ENCODE data around the gene USP6NL.

USP6NL gene

DNA sequence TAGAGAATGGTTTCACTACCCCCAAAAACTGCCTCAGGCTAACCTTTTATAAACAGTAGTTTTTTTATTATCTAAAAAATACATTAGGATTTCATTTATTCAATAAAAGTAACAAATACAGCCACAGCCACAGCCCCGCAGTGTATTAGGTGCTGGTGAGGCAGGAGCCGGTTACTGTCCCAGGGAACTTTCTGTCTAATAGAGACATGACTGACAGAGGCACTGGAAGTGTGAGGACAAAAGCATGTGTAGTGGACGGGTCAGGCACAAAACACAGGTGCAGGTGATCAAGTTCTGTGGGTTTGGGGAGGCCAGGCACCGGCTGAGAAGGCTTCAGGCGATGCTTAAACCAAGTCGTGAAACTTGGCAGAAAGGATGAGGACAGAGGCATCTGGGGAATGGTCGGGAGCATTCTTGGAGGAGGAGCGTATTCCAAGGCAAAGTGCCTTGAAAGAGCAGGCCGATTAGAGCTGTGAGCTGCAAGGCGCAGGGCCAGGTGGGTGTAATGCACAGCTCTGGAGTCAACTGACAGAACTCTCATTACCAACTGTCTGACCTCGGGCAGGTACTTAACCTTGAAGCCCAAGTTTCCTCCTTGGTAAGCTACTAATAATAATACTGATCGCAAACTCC is 138.2 kb downstream of the USP6NL start:
- DNase-seq, result no peak

DNA sequence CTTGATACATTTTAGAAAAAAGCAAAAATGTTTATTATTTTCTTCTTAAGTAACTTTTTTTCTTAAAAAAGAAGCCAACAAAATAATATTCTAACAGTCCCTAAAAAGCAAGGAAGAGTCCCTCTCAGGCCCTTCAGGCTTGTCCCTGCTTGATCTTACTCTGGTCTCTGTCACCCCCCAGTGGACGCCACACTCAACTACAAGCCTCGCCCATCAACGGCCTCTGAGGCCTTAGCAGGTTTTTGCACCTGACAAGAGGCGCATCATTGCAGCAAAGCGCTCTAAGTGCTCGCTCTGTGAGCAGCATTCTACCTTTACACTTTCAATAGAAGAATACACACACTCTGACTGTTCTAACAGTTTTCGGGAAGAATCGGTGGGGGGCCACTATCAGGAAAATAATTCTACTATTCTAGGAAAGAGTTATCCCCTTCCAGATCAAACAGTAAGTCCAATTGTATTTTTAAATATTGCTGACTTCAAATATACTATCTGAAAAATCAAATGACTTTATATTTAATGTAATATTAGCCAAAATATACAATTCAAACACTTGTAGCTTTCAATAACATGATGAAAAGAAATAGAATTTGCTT is 139.2 kb downstream of the USP6NL start:
- peak; percentile 60 to 61 for DNase-seq

- DNase-seq, result no peak
These were observed 141.7 kb downstream of the USP6NL start for GRCh38 chr10:11469575-11470391.

DNA sequence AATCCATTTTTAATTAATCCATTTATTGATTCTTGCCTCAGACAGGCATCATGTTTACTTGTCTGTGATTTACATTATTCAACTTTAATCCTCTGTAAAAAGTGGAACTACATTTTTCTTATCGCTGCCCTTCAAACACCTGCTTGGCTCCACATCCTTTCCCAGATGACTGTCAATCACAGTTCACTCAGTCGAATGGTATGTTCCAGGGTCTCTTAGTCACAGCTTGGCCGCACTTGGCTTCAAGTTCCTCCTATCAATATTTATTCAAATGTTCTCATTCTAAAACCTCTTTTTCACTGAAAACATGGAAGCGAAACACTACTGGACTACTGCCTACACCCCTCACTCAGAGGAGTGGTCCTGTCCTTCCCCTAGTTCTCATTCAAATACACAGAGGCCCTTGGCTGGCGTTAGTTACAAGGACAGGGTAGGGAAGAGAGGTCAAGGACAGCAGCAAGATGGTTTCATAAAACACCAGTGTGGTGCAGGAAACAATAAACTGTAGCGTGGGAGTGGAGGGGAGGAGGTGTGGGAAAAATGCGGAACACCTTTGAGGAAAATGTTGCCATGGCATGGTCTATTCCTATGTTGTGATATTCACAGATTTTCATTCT is 143.2 kb downstream of the USP6NL start:
- DNase-seq, result no peak

GRCh38 chr10:11465406-11465805 is 146.0 kb downstream of the USP6NL start:
- DNase-seq, result no peak

DNA sequence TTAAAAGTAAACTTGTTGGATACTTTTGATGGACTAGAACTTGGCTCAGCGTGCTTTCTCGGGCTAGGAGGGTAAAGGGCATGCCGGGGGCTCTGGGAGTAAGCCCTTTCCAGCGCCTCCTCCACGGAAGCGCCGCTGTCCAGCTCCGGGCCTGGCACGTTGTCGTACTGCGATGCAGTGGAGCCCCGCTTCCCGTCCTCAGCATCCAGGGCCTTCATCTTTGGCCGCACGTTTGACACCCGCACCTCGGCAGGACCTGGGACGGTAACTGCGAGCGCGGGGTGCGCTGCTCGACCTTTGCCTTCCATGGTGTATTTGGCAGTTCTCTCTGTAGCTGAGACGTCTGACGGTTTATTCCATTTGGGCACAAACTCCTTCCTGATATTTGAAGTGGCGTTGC is 148.3 kb downstream of the USP6NL start:
- DNase-seq, result no peak

GRCh38 chr10:11462071-11462470 is 149.4 kb downstream of the USP6NL start:
- DNase-seq, result no peak

GRCh38 chr10:11457336-11457735 is 154.1 kb downstream of the USP6NL start:
- DNase-seq, result no peak

GRCh38 chr10:11454958-11455566 is 156.4 kb downstream of the USP6NL start:
- DNase-seq, result no peak

DNA sequence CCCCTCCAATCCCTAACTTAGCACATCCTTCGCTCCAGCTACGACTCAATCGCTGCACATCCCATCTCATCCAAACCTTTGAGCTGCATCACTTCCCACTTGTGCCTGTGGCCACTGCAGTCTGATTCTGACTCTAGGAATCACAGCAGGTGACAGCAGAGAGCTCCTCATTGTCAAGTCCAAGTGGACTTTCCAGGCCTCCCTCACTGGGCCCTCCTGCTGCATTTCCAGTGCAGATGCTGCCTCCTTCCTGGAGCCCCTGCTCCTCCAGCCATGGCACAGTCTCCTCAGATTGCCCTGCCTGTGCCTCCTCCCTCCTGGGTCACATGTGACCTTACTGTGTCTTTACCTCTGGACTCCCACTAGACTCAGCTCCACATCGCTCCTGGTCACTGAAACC is 157.3 kb downstream of the USP6NL start:
- DNase-seq, result no peak

- no peak for DNase-seq
These were observed 159.7 kb downstream of the USP6NL start for GRCh38 chr10:11451640-11452260.

DNA sequence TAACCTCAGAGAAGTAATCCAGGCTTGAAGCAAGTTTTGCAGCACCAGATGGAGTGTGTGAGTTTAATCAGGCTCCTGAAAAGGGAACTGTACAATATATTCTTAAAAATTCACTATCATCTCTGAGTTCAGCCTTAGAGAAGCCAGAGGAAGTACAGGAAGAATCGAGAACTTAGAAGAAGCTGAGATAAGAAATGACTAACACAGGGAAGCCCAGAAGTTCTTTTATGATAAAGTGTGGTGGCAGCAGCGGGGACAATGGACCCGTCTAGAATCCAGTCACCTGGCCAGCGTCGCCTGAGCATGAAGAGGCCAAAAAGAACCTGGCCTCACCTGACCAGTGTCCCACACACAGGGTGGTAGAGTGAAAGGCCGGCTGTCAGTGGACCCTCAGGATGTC is 161.0 kb downstream of the USP6NL start:
- no peak for DNase-seq

GRCh38 chr10:11449761-11450160 is 161.7 kb downstream of the USP6NL start:
- no peak for DNase-seq

- no peak for DNase-seq
These were observed 162.8 kb downstream of the USP6NL start for GRCh38 chr10:11448545-11449244.

GRCh38 chr10:11448190-11448544 is 163.3 kb downstream of the USP6NL start:
- no peak for DNase-seq

DNA sequence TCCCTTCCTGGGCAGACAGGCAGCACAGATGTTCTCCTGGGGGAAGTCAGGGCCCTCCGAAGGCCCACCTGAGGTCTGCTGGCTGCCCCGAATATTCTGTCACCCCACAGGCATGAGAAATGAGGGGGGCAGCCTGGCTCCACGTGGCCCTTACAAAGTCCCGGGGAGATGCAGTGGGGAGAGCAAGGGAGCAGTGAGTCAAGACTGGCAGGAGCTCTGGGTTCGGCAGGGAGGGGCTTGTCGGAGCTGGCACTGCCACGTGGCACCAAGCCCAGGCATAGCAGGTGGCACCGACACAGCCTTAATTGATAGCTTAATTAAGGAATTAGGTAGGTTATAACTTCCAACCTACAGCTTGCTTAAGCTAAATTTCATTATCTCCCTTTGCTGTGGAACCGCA is 163.9 kb downstream of the USP6NL start:
- DNase-seq, result no peak

- no peak for DNase-seq
These were observed 164.6 kb downstream of the USP6NL start for GRCh38 chr10:11446864-11447263.

DNA sequence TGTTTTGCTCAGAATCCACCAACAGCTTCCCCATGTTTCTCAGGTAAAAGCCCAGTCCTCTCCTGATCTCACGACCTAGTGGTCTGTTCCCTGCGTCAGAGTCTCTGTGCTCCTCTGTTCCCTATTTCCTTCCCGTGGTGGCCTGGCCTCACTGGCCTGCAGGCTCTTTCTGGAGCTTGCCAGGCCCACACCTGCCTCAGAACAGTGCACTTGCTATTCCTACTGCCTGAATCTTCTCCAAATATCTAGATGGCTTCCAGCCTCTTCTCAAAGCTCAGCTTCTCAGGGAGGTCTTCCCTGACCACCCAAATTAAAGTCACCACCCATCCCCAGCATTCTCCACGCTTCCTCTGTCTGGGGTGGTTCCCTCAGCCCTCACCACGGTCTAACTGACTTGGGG is 165.3 kb downstream of the USP6NL start:
- no peak for DNase-seq

DNA sequence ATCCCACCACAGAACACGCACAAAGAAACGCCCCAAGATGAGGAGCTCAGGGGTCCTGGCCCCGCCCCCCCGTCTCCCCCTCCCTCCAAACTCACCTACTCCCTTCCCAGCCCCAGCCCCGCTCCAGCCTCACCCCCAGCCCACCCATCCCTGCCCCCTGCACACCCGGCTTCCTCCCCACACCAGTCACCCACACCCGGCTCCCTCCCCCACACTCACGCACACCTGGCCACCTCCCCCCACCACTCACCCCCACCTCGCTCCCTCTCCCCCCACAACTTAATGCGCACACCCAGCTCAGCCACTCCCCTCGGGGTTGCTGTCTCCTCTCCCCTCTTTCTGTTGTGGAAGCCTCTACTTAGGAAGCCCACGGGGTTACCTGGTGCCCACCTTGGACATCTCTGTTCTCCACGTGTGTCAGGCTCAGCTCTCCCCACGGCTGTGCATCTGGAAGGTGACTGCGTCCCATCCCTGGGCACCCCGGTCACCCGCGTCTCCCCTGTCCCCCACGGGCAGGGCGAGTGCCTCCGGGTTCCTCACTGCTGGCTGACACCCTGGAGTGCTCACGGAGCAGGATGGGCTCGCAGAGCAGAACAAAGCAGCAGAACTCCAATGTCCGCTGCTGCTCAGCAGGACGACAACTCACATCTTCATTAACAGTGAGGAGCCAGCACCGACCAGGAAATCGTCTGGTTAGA is 166.8 kb downstream of the USP6NL start:
- DNase-seq, result no peak

DNA sequence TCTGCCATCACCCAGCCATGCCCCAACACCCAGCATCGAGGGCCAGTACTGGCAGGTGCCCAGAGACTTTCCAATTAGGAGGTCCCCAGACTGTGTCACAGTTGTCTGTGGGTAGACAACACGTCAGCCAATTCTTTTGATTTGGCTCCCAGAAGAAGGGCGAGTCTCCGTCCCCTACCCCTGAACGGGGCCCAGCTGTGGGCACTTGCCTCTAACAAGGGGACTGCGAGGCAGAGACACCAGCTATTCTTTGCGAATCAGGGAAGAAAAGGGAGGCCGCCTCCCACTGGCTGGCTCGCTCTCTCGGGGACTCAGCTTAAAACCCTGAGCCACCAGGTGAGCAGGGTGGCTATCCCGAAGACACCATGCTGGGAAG is 167.3 kb downstream of the USP6NL start:
- no peak for DNase-seq

DNA sequence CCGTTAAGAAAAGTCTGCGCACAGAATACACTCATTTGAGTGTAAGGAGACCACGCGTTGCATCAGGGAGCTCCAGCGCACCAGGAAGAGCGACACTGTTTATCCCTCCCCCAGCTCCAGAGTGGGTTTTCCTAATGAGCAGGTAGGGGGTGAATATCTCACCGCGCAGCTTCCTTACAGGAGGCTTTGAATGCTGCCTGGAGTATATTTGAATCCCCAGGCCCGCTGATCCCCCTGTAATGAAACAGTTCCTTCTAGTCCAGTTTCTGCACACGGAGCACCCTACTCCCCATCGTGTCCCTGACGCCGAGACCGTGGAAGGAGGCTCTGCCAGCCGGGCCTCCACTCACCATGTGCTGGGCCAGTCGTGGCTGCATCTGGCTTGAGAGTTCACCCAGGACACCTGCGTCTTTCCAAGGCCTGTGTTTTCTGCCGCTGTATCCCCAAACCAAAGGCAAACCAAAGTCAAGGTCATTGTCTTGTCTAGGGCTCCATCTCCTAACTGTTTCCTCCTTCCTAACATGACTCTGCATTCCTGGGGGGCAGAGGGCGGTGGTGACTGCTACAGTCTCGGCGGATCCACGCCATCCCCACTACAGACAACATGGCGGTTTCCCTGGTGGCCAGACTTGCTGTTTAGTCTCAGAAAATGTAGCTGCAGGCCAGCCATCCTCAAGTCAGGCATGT is 167.8 kb downstream of the USP6NL start:
- no peak for DNase-seq
